IPS-11a (cell line): ENCODE results near the gene RORB.

ENCODE experiments used
- H3K4me3 ChIP-seq: one replicate; pipeline ENCODE4 v1.5.1; 2013; ENCODE audit warnings: low read depth, low read length, control low read depth

The RORB gene

GRCh38 chr9:74697535-74697934, 200.4 kb downstream of the RORB start:
- H3K4me3 ChIP-seq: no peak overlapping the region

- no peak overlapping the region for H3K4me3 ChIP-seq
Observed at GRCh38 chr9:74711341-74711740, 214.2 kb downstream of the RORB start.

GRCh38 chr9:74718709-74719108, 221.6 kb downstream of the RORB start:
- H3K4me3 ChIP-seq: no peak overlapping the region

GRCh38 chr9:74719306-74719705, 222.2 kb downstream of the RORB start:
- no peak overlapping the region for H3K4me3 ChIP-seq

GRCh38 chr9:74721696-74722660, 224.8 kb downstream of the RORB start:
- no peak overlapping the region for H3K4me3 ChIP-seq

GRCh38 chr9:74724317-74724716, 227.2 kb downstream of the RORB start:
- H3K4me3 ChIP-seq: no peak overlapping the region

GRCh38 chr9:74726581-74726980, 229.4 kb downstream of the RORB start:
- H3K4me3 ChIP-seq: no peak overlapping the region

GRCh38 chr9:74728176-74728575, 231.0 kb downstream of the RORB start:
- H3K4me3 ChIP-seq: no peak overlapping the region

- no peak overlapping the region for H3K4me3 ChIP-seq
Observed at GRCh38 chr9:74729136-74729695, 232.1 kb downstream of the RORB start.

GRCh38 chr9:74735761-74736160, 238.6 kb downstream of the RORB start:
- no peak overlapping the region for H3K4me3 ChIP-seq

- H3K4me3 ChIP-seq: no peak overlapping the region
Observed at GRCh38 chr9:74736646-74737045, 239.5 kb downstream of the RORB start.

GRCh38 chr9:74742191-74742790, 245.2 kb downstream of the RORB start:
- H3K4me3 ChIP-seq: no peak overlapping the region
